GM21360 (cell line): Measurements from ENCODE around the gene SORCS1.

Source experiments
- ATAC-seq: cut with Tn5 transposase; IDR thresholded peaks from one replicate; pipeline ENCODE4 v1.9.1; 2021; ENCODE audit warnings: mild to moderate bottlenecking, moderate library complexity; ENCODE audit not compliant: unreplicated experiment

Gene SORCS1

GRCh38 chr10:106705681-106706100 lies 458.8 kb downstream of the SORCS1 start:
- peak; percentile 83 for ATAC-seq

- no peak for ATAC-seq
Measured at GRCh38 chr10:106696239-106696638, 468.3 kb downstream of the SORCS1 start.

- ATAC-seq, result no peak
Measured at GRCh38 chr10:106694696-106695095, 469.8 kb downstream of the SORCS1 start.

- ATAC-seq, result no peak
Measured at GRCh38 chr10:106682175-106682574, 482.3 kb downstream of the SORCS1 start.

GRCh38 chr10:106680061-106680460 lies 484.4 kb downstream of the SORCS1 start:
- ATAC-seq, result no peak

- ATAC-seq, result no peak
Measured at GRCh38 chr10:106679314-106679713, 485.2 kb downstream of the SORCS1 start.

- ATAC-seq, result no peak
Measured at GRCh38 chr10:106672517-106673175, 491.9 kb downstream of the SORCS1 start.

- ATAC-seq, result no peak
Measured at GRCh38 chr10:106661767-106662140, 502.8 kb downstream of the SORCS1 start.

- no peak for ATAC-seq
Measured at GRCh38 chr10:106661133-106661766, 503.3 kb downstream of the SORCS1 start.

- ATAC-seq, result no peak
Measured at GRCh38 chr10:106660550-106660949, 504.0 kb downstream of the SORCS1 start.

GRCh38 chr10:106655636-106656035 lies 508.9 kb downstream of the SORCS1 start:
- no peak for ATAC-seq

GRCh38 chr10:106655165-106655564 lies 509.3 kb downstream of the SORCS1 start:
- peak; percentile 51 for ATAC-seq

GRCh38 chr10:106652279-106652678 lies 512.2 kb downstream of the SORCS1 start:
- ATAC-seq, result peak; percentile 90

- no peak for ATAC-seq
Measured at GRCh38 chr10:106648534-106649481, 515.7 kb downstream of the SORCS1 start.

- ATAC-seq, result no peak
Measured at GRCh38 chr10:106643473-106643872, 521.0 kb downstream of the SORCS1 start.

- no peak for ATAC-seq
Measured at GRCh38 chr10:106637873-106638272, 526.6 kb downstream of the SORCS1 start.

GRCh38 chr10:106636766-106637491 lies 527.6 kb downstream of the SORCS1 start:
- no peak for ATAC-seq

GRCh38 chr10:106635947-106636346 lies 528.6 kb downstream of the SORCS1 start:
- ATAC-seq, result no peak

- no peak for ATAC-seq
Measured at GRCh38 chr10:106631016-106631702, 533.3 kb downstream of the SORCS1 start.

- ATAC-seq, result no peak
Measured at GRCh38 chr10:106626371-106626770, 538.1 kb downstream of the SORCS1 start.
